HepG2 (cell line): ENCODE results near the gene RPH3AL. TPM values are rescaled to one million over a fixed set of nuclear protein-coding genes. Genes with fewer than 3 reads are reported as not detected.

Experiments used
- ATAC-seq: fragments of 200-7000 bp; cut with Tn5 transposase; 3 replicates; pipeline ENCODE4 v1.9.1; 2020; ENCODE audit warnings: mild to moderate bottlenecking, moderate library complexity
- BruUV-seq: library from RNA; stranded (reverse); fragments of 400-500 nt; replicated peaks from 2 replicates; lab custom pipeline; 2021; lab: Mats Ljungman, UMichigan
- CTCF ChIA-PET: fragments of 300-600 bp; formaldehyde crosslinking; extraction: SDS; loops from one replicate; lab custom pipeline; 2021; ENCODE audit warnings: low total read pairs, inconsistent platforms, low intra/inter-chr PET ratio; lab: Yijun Ruan, JAX
- POLR2A ChIA-PET: fragments of 350-600 bp; sonication (Branson Sonifier 250); formaldehyde crosslinking; loops from one replicate; lab custom pipeline; 2020; ENCODE audit warnings: antibody characterized with exemption, inconsistent platforms; lab: Yijun Ruan, JAX
- DNase-seq: peaks from one replicate; pipeline ENCODE4 v3.0.0-alpha.2; 2015; ENCODE audit warnings: low spot score
- FAIRE-seq: peaks from 3 replicates; lab custom pipeline; 2011; peaks lifted over from hg19 to GRCh38; lab: Jason Lieb, UNC
- H2AFZ ChIP-seq: one replicate; pipeline ENCODE4 v1.6.1; 2011; ENCODE audit warnings: low read length, inconsistent platforms
- H3K27ac ChIP-seq: fragments of 300-600 bp; 3 replicates; pipeline ENCODE4 v1.8.0; 2011; ENCODE audit warnings: mixed run types, mild to moderate bottlenecking, mixed read lengths, low read length, inconsistent platforms; ENCODE audit not compliant: insufficient read depth; ENCODE audit errors: extremely low read length
- H3K27me3 ChIP-seq, 2 experiments: fragments of 200-600 bp in 1 of 2; 2 replicates in 1 of 2; 3 replicates in 1 of 2; pipeline versions ENCODE4 v1.6.0 to v1.8.0; 2011; ENCODE audit warnings: low read length in 2 of 2, mild to moderate bottlenecking in 2 of 2, moderate library complexity in 2 of 2, inconsistent platforms in 1 of 2; ENCODE audit not compliant: insufficient read depth in 2 of 2, control insufficient read depth in 1 of 2
- H3K36me3 ChIP-seq, 2 experiments: fragments of 200-600 bp in 1 of 2; replicated peaks in 1 of 2; 2 replicates in 1 of 2; 3 replicates in 1 of 2; pipeline versions ENCODE4 v1.5.1 to v1.8.0; 2011; ENCODE audit warnings: low read length in 2 of 2, inconsistent platforms in 1 of 2; ENCODE audit not compliant: insufficient read depth in 2 of 2, control insufficient read depth in 1 of 2
- H3K4me1 ChIP-seq: 2 replicates; pipeline ENCODE4 v1.5.1; 2012; ENCODE audit warnings: low read length, inconsistent platforms; ENCODE audit not compliant: insufficient read depth
- H3K4me2 ChIP-seq: 2 replicates; pipeline ENCODE4 v1.6.0; 2011; ENCODE audit warnings: low read depth, low read length, inconsistent platforms
- H3K4me3 ChIP-seq, 3 experiments: fragments of 200-600 bp in 1 of 3; sonication (generic), shearing (Covaris generic) in 1 of 3; replicated peaks in 1 of 3; 2 replicates each; pipeline ENCODE4 v1.5.1; 2011 to 2016; ENCODE audit warnings: low read length in 3 of 3, inconsistent platforms in 2 of 3, low read depth in 2 of 3, mild to moderate bottlenecking in 2 of 3, control low read depth in 1 of 3, mixed read lengths in 1 of 3; ENCODE audit not compliant: insufficient read depth in 1 of 3
- H3K79me2 ChIP-seq: one replicate; pipeline ENCODE4 v1.6.1; 2011; ENCODE audit warnings: low read length, inconsistent platforms; ENCODE audit not compliant: insufficient read depth
- H3K9ac ChIP-seq: 2 replicates; pipeline ENCODE4 v1.6.0; 2011; ENCODE audit warnings: mild to moderate bottlenecking, low read depth, low read length, inconsistent platforms; ENCODE audit not compliant: insufficient read depth
- H3K9me3 ChIP-seq: 2 replicates; pipeline ENCODE4 v1.5.1; 2012; ENCODE audit warnings: mild to moderate bottlenecking, low read length
- H4K20me1 ChIP-seq: 2 replicates; pipeline ENCODE4 v1.6.0; 2011; ENCODE audit warnings: inconsistent platforms, mild to moderate bottlenecking, low read length, moderate library complexity; ENCODE audit not compliant: insufficient read depth
- FOXP1 ChIP-seq, 2 experiments: fragments of 450-650 bp in 1 of 2; IDR thresholded peaks; 2 replicates each; pipeline ENCODE4 v1.6.1; 2017 to 2018; ENCODE audit warnings: antibody characterized with exemption in 1 of 2
- NFKB2 ChIP-seq: sonication (generic); formaldehyde crosslinking; IDR thresholded peaks from 2 replicates; pipeline ENCODE4 v1.4.0; 2020; ENCODE audit warnings: missing genetic modification reagents, borderline replicate concordance
- TEAD2 ChIP-seq: sonication (generic); formaldehyde crosslinking; IDR thresholded peaks from 2 replicates; pipeline ENCODE4 v1.9.0; 2021; ENCODE audit warnings: missing genetic modification reagents
- TOPORS ChIP-seq: sonication (generic); formaldehyde crosslinking; IDR thresholded peaks from 2 replicates; pipeline ENCODE4 v1.8.0; 2023; ENCODE audit warnings: mild to moderate bottlenecking, missing genetic modification reagents
- ZNF10 ChIP-seq: sonication (generic); formaldehyde crosslinking; IDR thresholded peaks from 2 replicates; pipeline ENCODE4 v1.4.0; 2020; ENCODE audit warnings: mild to moderate bottlenecking, low read depth, missing genetic modification reagents, borderline replicate concordance
- ZNF496 ChIP-seq: sonication (generic); formaldehyde crosslinking; IDR thresholded peaks from 2 replicates; pipeline ENCODE4 v1.8.1; 2023; ENCODE audit warnings: mild to moderate bottlenecking, moderate library complexity, missing genetic modification reagents; ENCODE audit not compliant: insufficient replicate concordance
- ZNF777 ChIP-seq: sonication (generic); formaldehyde crosslinking; IDR thresholded peaks from 2 replicates; pipeline ENCODE4 v1.4.0; 2020; ENCODE audit warnings: missing genetic modification reagents
- ZNF790 ChIP-seq: sonication (generic); formaldehyde crosslinking; IDR thresholded peaks from 2 replicates; pipeline ENCODE4 v1.8.0; 2022; ENCODE audit warnings: missing genetic modification reagents, mild to moderate bottlenecking, borderline replicate concordance
- WGBS: methylation state at CpG from one replicate; pipeline ENCODE4 v1.1.6; 2017; ENCODE audit warnings: low lambda C conversion rate; 5-methylcytosine and 5-hydroxymethylcytosine counted together
- in situ Hi-C: cut with HindIII; loops from 2 replicates; pipeline ENCODE4 v1.10.0; 2017; ENCODE audit warnings: low pct_unique_long_range_greater_than_20kb; ENCODE audit not compliant: extremely low pct_ligation_motif_present
- intact Hi-C: fragments of 100-400 bp; cut with micrococcal nuclease; formaldehyde crosslinking; loops from one replicate; pipeline ENCODE4 v1.10.0; 2022; ENCODE audit not compliant: unreplicated experiment
- polyA plus RNA-seq, 8 experiments: library from polyadenylated mRNA; depleted of rRNA in 3 of 8; stranded (reverse) in 7 of 8; unstranded in 1 of 8; fragments of >200 nt; fragmentation: Illumina TruSeq in 4 of 8; extraction: Trizol in 4 of 8; gene quantifications; 2 replicates each; pipeline versions ENCODE4 v1.2.1 to v1.2.3, GENCODE V29; 2011 to 2016; ENCODE audit warnings: low read depth in 4 of 8, missing spikeins in 1 of 8, mixed read lengths in 1 of 8; ENCODE audit not compliant: insufficient read depth in 1 of 8
- total RNA-seq, 5 experiments: library from RNA; depleted of rRNA; stranded (reverse); fragments of >200 nt; fragmentation: Illumina TruSeq; extraction: Trizol; gene quantifications; 2 replicates each; pipeline ENCODE4 v1.2.3, GENCODE V29; 2016; ENCODE audit warnings: low read depth in 1 of 5

The RPH3AL gene
- total and polyA plus RNA-seq, 2 of the 13 experiments (the other 11 are each of a cell fraction or from before 2014, with no cell fraction given), result 7.8 to 16.4 TPM

GRCh38 chr17:360092-360750, 7.6 kb upstream of the RPH3AL start:
- no TSS peak for BruUV-seq
- no peak for FAIRE-seq
- ChIA-PET CTCF (no interaction called here), POLR2A (no interaction called here)
- no peaks in the 10 kb centered on the region for H4K20me1 ChIP-seq
- ATAC-seq, result no peak
- intact Hi-C loops (no loop called here), in situ Hi-C loops (no loop called here)
- no peaks in the 10 kb centered on the region for H3K27me3 ChIP-seq
- no peaks in the 10 kb centered on the region for H3K79me2 ChIP-seq
- no peaks in the 10 kb centered on the region for H3K9me3 ChIP-seq
- DNase-seq, result no peak
- H3K4me1 ChIP-seq, result no peaks in the 10 kb centered on the region
- H3K27ac ChIP-seq, result no peak overlapping the region
- no peak overlapping the region for H3K4me2 ChIP-seq
- WGBS, result 83% methylated on average over 12 of the region's 23 CpGs
- H3K36me3 ChIP-seq, result no peaks in the 10 kb centered on the region; a peak in 1 of 5 replicates
- no peak overlapping the region for H3K9ac ChIP-seq
- TF ChIP-seq TOPORS (CRISPR knock-in tag), result no peak
- no peak for TF ChIP-seq NFKB2 (CRISPR knock-in tag)
- TF ChIP-seq ZNF790 (CRISPR knock-in tag), result no peak
- no peak for TF ChIP-seq ZNF496 (CRISPR knock-in tag)
- no peak for TF ChIP-seq ZNF777 (CRISPR knock-in tag)
- no peak for TF ChIP-seq ZNF10 (CRISPR knock-in tag)
- TF ChIP-seq FOXP1 (IDR thresholded peaks at IDR 0.05), result no peak
- TF ChIP-seq FOXP1 (CRISPR knock-in tag; IDR thresholded peaks at IDR 0.05), result no peak
- no peak for TF ChIP-seq TEAD2 (CRISPR knock-in tag)
- H3K4me3 ChIP-seq, result no peak overlapping the region
- no peak overlapping the region for H2AFZ ChIP-seq
